A549 (cell line): ENCODE results near the gene NME3. TPM values are rescaled to one million over a fixed set of nuclear protein-coding genes. Genes with fewer than 3 reads are reported as not detected.

Experiments
- ATAC-seq, 2 experiments: fragments of 200-7000 bp in 1 of 2; fragments of >200 bp in 1 of 2; cut with Nextera tagmentation in 1 of 2; cut with Tn5 transposase in 1 of 2; 3 replicates each; pipeline versions ENCODE4 v1.8.0 to v1.9.1; 2018 to 2020; ENCODE audit warnings: mild to moderate bottlenecking in 1 of 2, moderate library complexity in 1 of 2
- CTCF ChIA-PET: fragments of 300-600 bp; sonication (Branson Sonifier 250); formaldehyde crosslinking; extraction: SDS; loops from one replicate; lab custom pipeline; 2021; ENCODE audit warnings: antibody characterized with exemption, inconsistent platforms; lab: Yijun Ruan, JAX
- POLR2A ChIA-PET: fragments of 350-600 bp; formaldehyde crosslinking; extraction: SDS; loops from one replicate; lab custom pipeline; 2021; ENCODE audit warnings: antibody characterized with exemption, inconsistent platforms; lab: Yijun Ruan, JAX
- DNase-seq, 2 experiments: peaks; one replicate each; pipeline versions ENCODE4 v3.0.0 to v3.0.0-alpha.2; 2011 to 2016; ENCODE audit warnings: low read depth in 1 of 2, low spot score in 1 of 2
- FAIRE-seq: peaks from 2 replicates; lab custom pipeline; 2011; peaks lifted over from hg19 to GRCh38; lab: Jason Lieb, UNC
- H3K27ac ChIP-seq, 2 experiments: fragments of >200 bp; sonication (Bioruptor Twin); formaldehyde crosslinking; 3 replicates each; pipeline ENCODE4 v1.5.1; 2016 to 2017
- H3K4me1 ChIP-seq: fragments of >200 bp; sonication (Bioruptor Twin); formaldehyde crosslinking; 3 replicates; pipeline ENCODE4 v1.6.1; 2016
- H3K4me2 ChIP-seq: fragments of >200 bp; sonication (Bioruptor Twin); formaldehyde crosslinking; 3 replicates; pipeline ENCODE4 v1.6.1; 2016
- H3K4me3 ChIP-seq: fragments of >200 bp; sonication (Bioruptor Twin); formaldehyde crosslinking; 3 replicates; pipeline ENCODE4 v1.5.1; 2016
- H3K9me3 ChIP-seq: fragments of >200 bp; sonication (Bioruptor Twin); formaldehyde crosslinking; 3 replicates; pipeline ENCODE4 v1.6.1; 2016
- CHD2 ChIP-seq: fragments of 150-350 bp; IDR thresholded peaks from 2 replicates; pipeline ENCODE4 v1.6.1; 2014; ENCODE audit warnings: low read length; ENCODE audit not compliant: partially characterized antibody
- EP300 ChIP-seq, 2 experiments: fragments of >200 bp; sonication (Bioruptor Twin); formaldehyde crosslinking; IDR thresholded peaks; 2 replicates in 1 of 2; 3 replicates in 1 of 2; pipeline ENCODE4 v1.6.1; 2016 to 2017
- MAFK ChIP-seq: fragments of 450-650 bp; IDR thresholded peaks from 2 replicates; pipeline ENCODE4 v1.6.1; 2014; ENCODE audit not compliant: partially characterized antibody
- MYC ChIP-seq: IDR thresholded peaks from 2 replicates; pipeline ENCODE4 v1.6.1; 2012; ENCODE audit warnings: mild to moderate bottlenecking, inconsistent platforms, low read length, improper control_type of control experiment, borderline replicate concordance
- POLR2A ChIP-seq: IDR thresholded peaks from 2 replicates; pipeline ENCODE4 v1.6.1; 2012; ENCODE audit warnings: mild to moderate bottlenecking, low read length
- POLR2AphosphoS2 ChIP-seq: conservative IDR thresholded peaks from 2 replicates; pipeline ENCODE4 v1.6.1; 2012; ENCODE audit warnings: low read length, improper control_type of control experiment, inconsistent platforms
- RCOR1 ChIP-seq: fragments of 150-350 bp; IDR thresholded peaks from 2 replicates; pipeline ENCODE4 v1.6.1; 2014; ENCODE audit warnings: antibody characterized with exemption, low read length, low read depth
- RNF2 ChIP-seq: fragments of 200-600 bp; sonication (generic); IDR thresholded peaks from 2 replicates; pipeline ENCODE4 v1.6.1; 2016; ENCODE audit warnings: low read depth, mild to moderate bottlenecking, antibody characterized with exemption, moderate library complexity, borderline replicate concordance
- WGBS: methylation state at CpG from one replicate; pipeline ENCODE4 v1.1.6; 2017; ENCODE audit errors: missing lambda C conversion rate; 5-methylcytosine and 5-hydroxymethylcytosine counted together
- polyA plus RNA-seq, 4 experiments: library from polyadenylated mRNA; depleted of rRNA in 3 of 4; stranded (reverse); fragments of >200 nt; fragmentation: RNase III in 1 of 4; extraction: RNeasy Plus Mini Kit Qiagen cat#74134 plus additional on column Dnase treatment in 1 of 4; gene quantifications; 2 replicates in 3 of 4; 3 replicates in 1 of 4; pipeline ENCODE4 v1.2.3, GENCODE V29; 2011 to 2017
- TF ChIP-seq, protein P1 (sequence below): IDR thresholded peaks from 2 replicates; pipeline ENCODE4 v1.6.1; 2012
- TF ChIP-seq, protein P2 (sequence below): fragments of 250-450 bp; sonication (Bioruptor Pico); IDR thresholded peaks from 2 replicates; pipeline ENCODE4 v1.5.0; 2020; ENCODE audit warnings: low read depth, mild to moderate bottlenecking, moderate library complexity
- TF ChIP-seq, protein P3 (sequence below): fragments of >200 bp; sonication (Bioruptor Twin); formaldehyde crosslinking; IDR thresholded peaks from 3 replicates; pipeline ENCODE4 v1.6.1; 2016

Gene NME3
- polyA plus RNA-seq, 2 of the 4 experiments (the other 2 are of a cell fraction): 15.2 to 49.9 TPM

DNA sequence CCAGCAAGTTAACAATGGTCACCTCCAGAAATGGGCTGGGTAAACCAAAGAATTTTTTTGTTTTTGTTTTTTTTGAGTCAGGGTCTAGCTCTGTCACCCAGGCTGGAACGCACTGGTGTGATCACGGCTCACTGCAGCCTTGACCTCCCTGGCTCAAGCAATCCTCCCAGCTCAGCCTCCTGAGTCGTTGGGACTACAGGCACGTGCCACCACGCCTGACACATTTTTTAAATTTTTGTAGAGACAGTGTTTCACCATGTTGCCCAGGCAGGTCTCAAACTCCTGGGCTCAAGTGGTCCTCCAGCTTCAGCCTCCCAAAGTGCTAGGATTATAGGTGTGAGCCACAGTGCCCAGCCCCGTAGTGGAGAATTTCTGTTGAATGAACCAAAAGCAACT lies 9.3 kb upstream of the NME3 start:
- Histone ChIP-seq H3K4me1 (peaks cover 22% of the 10 kb centered on the region; the same call in 2 of the 3 replicates), H3K4me3 (no peak overlapping the region), H3K4me2 (peak overlapping the region; percentile 83), H3K27ac (no peak overlapping the region), H3K9me3 (no peaks in the 10 kb centered on the region)
- FAIRE-seq: no peak
- no peak for DNase-seq
- no peak for ATAC-seq
- WGBS: 72% methylated on average over 6 of the region's 6 CpGs
- POLR2A ChIA-PET: no interaction called here
- TF ChIP-seq MAFK: no peak
- TF ChIP-seq, protein P1, sequence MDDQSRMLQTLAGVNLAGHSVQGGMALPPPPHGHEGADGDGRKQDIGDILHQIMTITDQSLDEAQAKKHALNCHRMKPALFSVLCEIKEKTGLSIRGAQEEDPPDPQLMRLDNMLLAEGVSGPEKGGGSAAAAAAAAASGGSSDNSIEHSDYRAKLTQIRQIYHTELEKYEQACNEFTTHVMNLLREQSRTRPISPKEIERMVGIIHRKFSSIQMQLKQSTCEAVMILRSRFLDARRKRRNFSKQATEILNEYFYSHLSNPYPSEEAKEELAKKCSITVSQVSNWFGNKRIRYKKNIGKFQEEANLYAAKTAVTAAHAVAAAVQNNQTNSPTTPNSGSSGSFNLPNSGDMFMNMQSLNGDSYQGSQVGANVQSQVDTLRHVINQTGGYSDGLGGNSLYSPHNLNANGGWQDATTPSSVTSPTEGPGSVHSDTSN: 0 out of 2 replicates have a peak, but pooled peaks have one; percentile 22
- CTCF ChIA-PET: interaction anchor here (1.3 to 2.9 kb wide), 4 partner anchors 9 to 74 kb away, joined by 3 to 15 read pairs (median 6); partner anchors contain the start of genes EME2, MAPK8IP3, MRPS34 and NME3

DNA sequence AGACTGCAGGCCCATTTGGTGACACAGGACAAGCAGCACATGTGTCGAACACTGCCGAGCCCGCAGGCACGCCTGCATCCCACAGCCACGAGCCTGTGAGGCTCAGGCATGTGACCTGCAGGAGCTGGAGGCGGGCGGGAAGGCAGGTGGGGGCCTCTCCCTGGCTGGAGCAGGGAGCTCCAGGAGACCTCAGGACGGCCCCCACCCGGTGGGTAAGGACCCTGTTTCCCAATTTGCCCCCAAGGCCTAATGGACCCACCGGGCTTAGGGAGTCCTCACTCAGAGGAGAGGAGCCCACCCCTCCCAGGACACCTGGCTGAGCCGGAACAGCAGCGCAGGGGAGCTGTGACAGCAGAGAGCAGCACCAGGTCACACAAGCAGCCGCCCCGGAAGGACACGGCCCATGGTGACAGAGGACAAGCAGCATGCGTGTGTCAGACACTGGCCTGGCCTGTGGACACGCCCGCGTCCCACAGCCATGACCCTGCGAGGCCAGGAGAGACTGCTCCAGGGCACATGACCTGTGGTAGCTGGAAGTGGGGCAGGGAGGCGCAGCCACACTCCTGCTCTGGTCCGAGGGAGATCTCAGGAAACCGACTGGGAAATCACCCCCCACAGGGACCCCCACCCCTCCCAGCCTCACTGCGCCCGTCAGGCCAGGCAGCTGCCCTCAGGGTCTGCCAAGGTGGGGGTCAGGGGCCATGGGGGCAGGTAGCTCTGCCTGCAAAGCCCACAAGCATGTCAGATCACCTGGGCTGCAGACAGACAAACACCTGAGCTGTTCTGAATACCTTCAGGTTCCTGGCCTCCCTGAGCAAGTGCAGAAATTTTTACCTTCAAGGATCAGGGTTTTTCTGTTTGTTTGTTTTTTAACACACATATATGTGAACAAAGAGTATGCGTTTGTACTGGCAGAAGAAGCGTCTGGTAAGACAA lies 8.7 kb upstream of the NME3 start:
- POLR2A ChIA-PET: no interaction called here
- H3K4me2 ChIP-seq: no peak overlapping the region
- TF ChIP-seq, protein P2, sequence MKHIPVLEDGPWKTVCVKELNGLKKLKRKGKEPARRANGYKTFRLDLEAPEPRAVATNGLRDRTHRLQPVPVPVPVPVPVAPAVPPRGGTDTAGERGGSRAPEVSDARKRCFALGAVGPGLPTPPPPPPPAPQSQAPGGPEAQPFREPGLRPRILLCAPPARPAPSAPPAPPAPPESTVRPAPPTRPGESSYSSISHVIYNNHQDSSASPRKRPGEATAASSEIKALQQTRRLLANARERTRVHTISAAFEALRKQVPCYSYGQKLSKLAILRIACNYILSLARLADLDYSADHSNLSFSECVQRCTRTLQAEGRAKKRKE (CRISPR knock-in tag): no peak
- TF ChIP-seq, protein P1: peak; percentile 60; the same call in 1 of the 2 replicates
- 0 out of 2 replicates have a peak, but pooled peaks have one; percentile 3 for TF ChIP-seq POLR2A
- no peak for TF ChIP-seq RCOR1
- no peak for TF ChIP-seq EP300 (IDR thresholded peaks at IDR 0.05)
- WGBS: 82% methylated on average over 13 of the region's 27 CpGs
- H3K4me3 ChIP-seq: no peak overlapping the region
- ATAC-seq (no peak), DNase-seq (no peak), FAIRE-seq (no peak)
- no peaks in the 10 kb centered on the region for H3K9me3 ChIP-seq
- H3K4me1 ChIP-seq: peaks cover 22% of the 10 kb centered on the region; the same call in 2 of the 3 replicates
- H3K27ac ChIP-seq: peak overlapping the region in 1 of 2 experiments; percentile 13; a peak in 1 of 6 replicates
- CTCF ChIA-PET: interaction anchor here (0.5 to 2.2 kb wide), 4 partner anchors 9 to 361 kb away, joined by 3 to 7 read pairs (median 4); partner anchors contain the start of genes MAPK8IP3 and NME3

DNA sequence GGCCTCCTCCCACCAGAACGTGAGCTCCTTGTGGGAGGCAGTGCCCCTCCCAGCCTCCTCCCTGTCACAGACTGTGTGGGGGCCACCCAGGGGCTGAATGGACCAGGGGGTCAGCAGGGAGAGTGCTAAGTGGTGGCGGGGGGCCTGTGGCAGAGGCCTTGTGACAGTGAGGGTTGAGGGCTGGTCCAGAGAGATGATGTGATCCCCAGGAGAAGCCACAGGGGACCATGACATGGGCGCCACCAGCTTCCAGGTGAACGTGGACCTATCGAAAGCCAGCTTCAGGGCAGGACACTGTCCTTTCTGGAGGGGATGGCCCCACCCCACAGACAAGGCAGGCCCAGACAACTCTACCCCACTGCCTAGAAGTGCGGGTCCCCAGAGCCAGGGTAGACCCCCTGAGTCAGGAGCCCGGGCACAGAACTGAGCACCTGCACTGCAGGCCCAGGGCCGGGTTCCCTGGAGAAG lies 7.9 kb upstream of the NME3 start:
- DNase-seq (no peak), ATAC-seq (no peak), FAIRE-seq (no peak)
- ChIA-PET CTCF (interaction anchor here (0.8 to 1.3 kb wide), 3 partner anchors 8 to 72 kb away, joined by 3 to 5 read pairs (median 3); partner anchors contain the start of gene NME3), POLR2A (no interaction called here)
- peaks cover 24% of the 10 kb centered on the region for H3K4me1 ChIP-seq
- H3K27ac ChIP-seq: no peak overlapping the region; a peak in 1 of 6 replicates
- 94% methylated on average over 6 of the region's 8 CpGs for whole genome bisulfite sequencing
- no peak overlapping the region for H3K4me3 ChIP-seq
- TF ChIP-seq CHD2: no peak
- no peak for TF ChIP-seq RNF2
- 0 out of 2 replicates have a peak, but pooled peaks have one; percentile 16 for TF ChIP-seq POLR2AphosphoS2
- H3K9me3 ChIP-seq: no peaks in the 10 kb centered on the region
- no peak overlapping the region for H3K4me2 ChIP-seq

DNA sequence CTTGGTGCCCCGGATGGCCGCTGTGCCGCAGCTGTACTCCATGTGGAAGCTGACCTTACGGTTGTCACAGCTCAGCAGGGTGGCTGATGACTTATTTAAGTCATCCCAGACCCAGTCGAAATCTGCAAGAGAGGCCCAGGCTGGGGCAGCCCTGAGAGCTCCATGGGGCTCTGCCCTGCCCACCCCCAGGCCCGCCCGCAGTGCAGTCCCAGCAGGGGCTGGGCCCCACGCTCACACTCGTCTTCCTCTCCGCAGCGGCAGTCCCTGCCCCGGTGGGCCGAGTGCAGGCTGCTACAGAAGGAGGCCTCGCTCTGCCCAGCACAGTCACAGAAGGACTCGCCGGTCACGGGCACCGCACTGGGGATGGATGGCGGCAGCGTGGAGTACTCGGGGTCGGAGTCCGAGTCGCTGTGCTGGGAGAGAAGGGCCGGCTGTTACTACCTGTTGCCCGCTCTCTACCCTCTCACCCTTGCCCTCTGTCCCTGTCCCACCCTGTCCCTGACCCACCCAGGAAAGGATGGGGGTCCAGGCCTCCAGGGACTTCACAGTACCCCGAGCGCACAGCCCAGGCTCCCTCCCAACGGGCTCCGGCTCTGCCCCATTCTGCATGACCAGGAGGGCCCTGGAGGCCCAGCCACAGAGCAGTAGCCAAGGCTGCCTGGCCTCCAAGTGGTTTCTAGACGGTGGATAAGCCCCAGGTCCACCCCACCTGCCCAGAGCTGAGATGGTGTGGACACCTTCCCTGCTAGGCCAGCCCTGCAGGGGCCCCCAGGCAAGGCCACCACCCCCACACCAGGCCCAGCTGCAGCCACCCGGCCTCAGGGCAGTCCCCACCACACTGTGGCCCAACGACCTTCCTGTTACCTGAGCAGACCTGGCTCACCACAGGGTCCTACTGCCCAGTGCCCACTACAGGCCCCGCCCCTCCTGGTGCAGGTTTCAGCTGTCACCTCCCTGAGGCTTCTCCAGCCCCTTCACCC lies 7.1 kb upstream of the NME3 start:
- Histone ChIP-seq H3K4me2 (no peak overlapping the region), H3K9me3 (no peaks in the 10 kb centered on the region), H3K4me1 (peaks cover 23% of the 10 kb centered on the region), H3K4me3 (no peak overlapping the region), H3K27ac (no peak overlapping the region)
- ATAC-seq (no peak), DNase-seq (no peak), FAIRE-seq (no peak)
- POLR2A ChIA-PET: no interaction called here
- TF ChIP-seq, protein P3, sequence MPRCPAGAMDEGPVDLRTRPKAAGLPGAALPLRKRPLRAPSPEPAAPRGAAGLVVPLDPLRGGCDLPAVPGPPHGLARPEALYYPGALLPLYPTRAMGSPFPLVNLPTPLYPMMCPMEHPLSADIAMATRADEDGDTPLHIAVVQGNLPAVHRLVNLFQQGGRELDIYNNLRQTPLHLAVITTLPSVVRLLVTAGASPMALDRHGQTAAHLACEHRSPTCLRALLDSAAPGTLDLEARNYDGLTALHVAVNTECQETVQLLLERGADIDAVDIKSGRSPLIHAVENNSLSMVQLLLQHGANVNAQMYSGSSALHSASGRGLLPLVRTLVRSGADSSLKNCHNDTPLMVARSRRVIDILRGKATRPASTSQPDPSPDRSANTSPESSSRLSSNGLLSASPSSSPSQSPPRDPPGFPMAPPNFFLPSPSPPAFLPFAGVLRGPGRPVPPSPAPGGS: no peak
- TF ChIP-seq POLR2A (peak; percentile 13; the same call in 1 of the 2 replicates), POLR2AphosphoS2 (no peak; the same call in 1 of the 2 replicates), MYC (no peak), RCOR1 (no peak)
- TF ChIP-seq, protein P2 (CRISPR knock-in tag): no peak
- TF ChIP-seq, protein P1: peak; percentile 44
- CTCF ChIA-PET: interaction anchor here (0.8 to 1.1 kb wide), 4 partner anchors 11 to 86 kb away, joined by 3 read pairs; no protein-coding TSS in a partner anchor
- WGBS: 85% methylated on average over 21 of the region's 34 CpGs
